Lower leg skin (tissue), 4 donors: ENCODE measurements around the gene ADPGK. TPM values are rescaled to one million over a fixed set of nuclear protein-coding genes. Genes with fewer than 3 reads are reported as not detected.

Experiments used
- DNase-seq, 2 donors: peaks; one replicate each; pipeline ENCODE4 v3.0.0-alpha.2; 2019; ENCODE audit warnings: low spot score in 2 of 2
- H3K4me3 ChIP-seq: fragments of 200-600 bp; sonication (generic); 2 replicates; pipeline ENCODE4 v1.5.1; 2017; ENCODE audit warnings: mild to moderate bottlenecking, low read depth; ENCODE audit not compliant: poor library complexity, severe bottlenecking
- CTCF ChIP-seq, 3 donors: fragments of 450-650 bp; IDR thresholded peaks; one replicate each; pipeline ENCODE4 v1.5.1; 2016; ENCODE audit warnings: antibody characterized with exemption in 3 of 3, mild to moderate bottlenecking in 3 of 3, moderate library complexity in 2 of 3
- POLR2A ChIP-seq, 2 donors: fragments of 450-650 bp; IDR thresholded peaks; one replicate each; pipeline ENCODE4 v1.6.1; 2016 to 2017; ENCODE audit warnings: antibody characterized with exemption in 2 of 2, mild to moderate bottlenecking in 1 of 2, moderate library complexity in 1 of 2
- WGBS, 2 donors: methylation state at CpG; one replicate each; pipeline ENCODE4 v1.1.5; 2018; 5-methylcytosine and 5-hydroxymethylcytosine counted together
- intact Hi-C: fragments of 100-400 bp; cut with DNase I; formaldehyde crosslinking; loops from one replicate; pipeline ENCODE4 v1.15.0; 2023; ENCODE audit warnings: low total_unique reads
- total RNA-seq, 4 donors: library from RNA; depleted of rRNA; stranded (reverse); fragments of >200 nt; gene quantifications; one replicate each; pipeline ENCODE4 v1.1.0, GENCODE V29; 2016

Gene ADPGK
- total RNA-seq, 4 donors from 2014 or later, result 31.1 to 83.1 (median 43.1) TPM

GRCh38 chr15:72796210-72796514 lies 12.6 kb upstream of the ADPGK start:
- intact Hi-C loops, result loop anchor here (10.0 kb wide), 1 partner anchor 279 kb away; no protein-coding TSS in a partner anchor
- 61 to 72% methylated on average over 7 of the region's 7 CpGs for WGBS, 2 donors
- H3K4me3 ChIP-seq, result no peak overlapping the region
- TF ChIP-seq POLR2A (IDR thresholded peaks at IDR 0.05) (no peak), CTCF (IDR thresholded peaks at IDR 0.05) (no peak)
- no peak for DNase-seq

GRCh38 chr15:72793766-72794660 lies 10.5 kb upstream of the ADPGK start:
- TF ChIP-seq POLR2A (IDR thresholded peaks at IDR 0.05) (no peak), CTCF (IDR thresholded peaks at IDR 0.05) (no peak)
- no peak overlapping the region for H3K4me3 ChIP-seq
- DNase-seq, result peak in 1 of 2 donors; percentile 18
- 69 to 74% methylated on average over 7 of the region's 7 CpGs for WGBS, 2 donors
- intact Hi-C loops, result loop anchor here (10.0 kb wide), 1 partner anchor 281 kb away; no protein-coding TSS in a partner anchor

GRCh38 chr15:72792431-72792830 lies 8.9 kb upstream of the ADPGK start:
- no peak for DNase-seq
- TF ChIP-seq POLR2A (IDR thresholded peaks at IDR 0.05), result no peak
- no peak for TF ChIP-seq CTCF (IDR thresholded peaks at IDR 0.05)
- no peak overlapping the region for H3K4me3 ChIP-seq
- 89 to 91% methylated on average over 2 of the region's 2 CpGs for WGBS, 2 donors
- intact Hi-C loops, result loop anchor here (10.0 kb wide), 1 partner anchor 282 kb away; no protein-coding TSS in a partner anchor

- intact Hi-C loops, result loop anchor here (10.0 kb wide), 1 partner anchor 284 kb away; no protein-coding TSS in a partner anchor
- H3K4me3 ChIP-seq, result no peak overlapping the region
- WGBS, 2 donors, result 24 to 55% methylated on average over 1 of the region's 1 CpG
- TF ChIP-seq POLR2A (IDR thresholded peaks at IDR 0.05) (no peak), CTCF (IDR thresholded peaks at IDR 0.05) (no peak)
- no peak for DNase-seq
Observed at GRCh38 chr15:72790302-72790910, 6.8 kb upstream of the ADPGK start.

GRCh38 chr15:72787526-72787925 lies 4.0 kb upstream of the ADPGK start:
- H3K4me3 ChIP-seq, result no peak overlapping the region
- TF ChIP-seq CTCF (IDR thresholded peaks at IDR 0.05), result no peak
- TF ChIP-seq POLR2A (IDR thresholded peaks at IDR 0.05), result no peak
- no peak for DNase-seq
- WGBS, 2 donors, result 88 to 93% methylated on average over 1 of the region's 1 CpG
- intact Hi-C loops, result no loop called here
